PC-9 (cell line): ENCODE results near the gene VWA3A. TPM values are rescaled to one million over a fixed set of nuclear protein-coding genes. Genes with fewer than 3 reads are reported as not detected.
A peak's percentile ranks its signal among the peaks of the same experiment; 100 is the strongest.

Source experiments
- BruUV-seq: library from RNA; stranded (reverse); fragments of 400-500 nt; replicated peaks from 2 replicates; lab custom pipeline; 2021; lab: Mats Ljungman, UMichigan
- CTCF ChIA-PET: fragments of 300-600 bp; sonication (Branson Sonifier 250); formaldehyde crosslinking; loops from one replicate; lab custom pipeline; 2022; ENCODE audit warnings: antibody characterized with exemption; lab: Charles Lee
- POLR2A ChIA-PET: fragments of 300-600 bp; sonication (Branson Sonifier 250); formaldehyde crosslinking; loops from one replicate; lab custom pipeline; 2022; ENCODE audit warnings: antibody characterized with exemption; ENCODE audit not compliant: unreplicated experiment; lab: Charles Lee
- DNase-seq, 2 experiments: peaks; one replicate each; pipeline versions ENCODE4 v3.0.0 to v3.0.0-alpha.2; 2015 to 2022; ENCODE audit warnings: mixed read lengths in 1 of 2
- H2AFZ ChIP-seq: fragments of 200-600 bp; sonication (generic); 2 replicates; pipeline ENCODE4 v1.8.1; 2017; ENCODE audit warnings: antibody characterized with exemption
- H3F3A ChIP-seq: fragments of 200-600 bp; sonication (generic); 2 replicates; pipeline ENCODE4 v1.8.1; 2017; ENCODE audit warnings: antibody characterized with exemption, mild to moderate bottlenecking, low read depth; ENCODE audit not compliant: insufficient read depth
- H3K27ac ChIP-seq: fragments of 200-600 bp; sonication (generic); 2 replicates; pipeline ENCODE4 v1.6.1; 2016; ENCODE audit warnings: mixed run types
- H3K27me3 ChIP-seq: fragments of 200-600 bp; sonication (generic); 2 replicates; pipeline ENCODE4 v1.6.1; 2016; ENCODE audit warnings: low read depth, mixed run types; ENCODE audit not compliant: insufficient read depth
- H3K36me3 ChIP-seq: fragments of 200-600 bp; sonication (generic); 2 replicates; pipeline ENCODE4 v1.6.1; 2016; ENCODE audit warnings: low read depth, mixed run types
- H3K4me1 ChIP-seq: fragments of 200-600 bp; sonication (generic); replicated peaks from 2 replicates; pipeline ENCODE4 v1.6.1; 2016; ENCODE audit warnings: mixed run types; ENCODE audit not compliant: insufficient read depth
- H3K4me2 ChIP-seq: fragments of 200-600 bp; sonication (generic); 2 replicates; pipeline ENCODE4 v1.6.1; 2017; ENCODE audit warnings: mixed run types
- H3K4me3 ChIP-seq: fragments of 200-600 bp; sonication (generic); 2 replicates; pipeline ENCODE4 v1.6.1; 2016; ENCODE audit warnings: mixed run types
- H3K79me2 ChIP-seq: fragments of 200-600 bp; sonication (generic); 2 replicates; pipeline ENCODE4 v1.6.1; 2017; ENCODE audit warnings: low read depth, mixed run types
- H3K9me2 ChIP-seq: fragments of 200-600 bp; sonication (generic); 2 replicates; pipeline ENCODE4 v1.8.1; 2017; ENCODE audit warnings: mild to moderate bottlenecking; ENCODE audit not compliant: insufficient read depth
- H3K9me3 ChIP-seq: fragments of 200-600 bp; sonication (generic); 2 replicates; pipeline ENCODE4 v1.8.1; 2016; ENCODE audit warnings: low read depth; ENCODE audit not compliant: insufficient read depth
- H4K20me1 ChIP-seq: fragments of 200-600 bp; sonication (generic); 2 replicates; pipeline ENCODE4 v1.8.1; 2017; ENCODE audit not compliant: insufficient read depth
- CTCF ChIP-seq: fragments of 200-600 bp; sonication (generic); conservative IDR thresholded peaks from 2 replicates; pipeline ENCODE4 v1.6.1; 2017; ENCODE audit warnings: mixed run types, antibody characterized with exemption, mild to moderate bottlenecking, moderate library complexity
- EZH2 ChIP-seq: fragments of 200-600 bp; sonication (generic); IDR thresholded peaks from 2 replicates; pipeline ENCODE4 v1.8.0; 2017; ENCODE audit warnings: antibody characterized with exemption, low read depth
- intact Hi-C: fragments of 100-400 bp; cut with micrococcal nuclease; formaldehyde crosslinking; loops from one replicate; pipeline ENCODE4 v1.10.0; 2022; ENCODE audit not compliant: unreplicated experiment
- total RNA-seq: library from RNA; stranded (reverse); gene quantifications from 2 replicates; pipeline ENCODE4 v1.2.3, GENCODE V29; 2021

VWA3A gene
- total RNA-seq, 1 experiment from 2014 or later = 0.83 TPM

GRCh38 chr16:22189473-22190080 is 97.2 kb downstream of the VWA3A start:
- Histone ChIP-seq H3K27me3 (no peaks in the 10 kb centered on the region), H3K79me2 (no peaks in the 10 kb centered on the region), H3K9me3 (no peaks in the 10 kb centered on the region), H3K4me1 (peaks cover 19% of the 10 kb centered on the region), H3F3A (peaks cover 11% of the 10 kb centered on the region; the same call in 1 of the 2 replicates), H4K20me1 (no peaks in the 10 kb centered on the region), H3K4me3 (peak overlapping the region; percentile 93), H3K27ac (no peak overlapping the region), H3K36me3 (no peaks in the 10 kb centered on the region), H2AFZ (peak overlapping the region; percentile 98), H3K4me2 (peak overlapping the region; percentile 93), H3K9me2 (no peaks in the 10 kb centered on the region)
- DNase-seq = no peak
- TF ChIP-seq EZH2 (no peak), CTCF (no peak)
- intact Hi-C loops = loop anchor here (1.0 to 10.0 kb wide), 8 partner anchors 17 to 1031 kb away; partner anchors contain the start of genes CDR2, EEF2K, LDAF1 and POLR3E
- POLR2A ChIA-PET = interaction anchor here (0.5 kb wide), 1 partner anchor 18 kb away, joined by 3 read pairs; no protein-coding TSS in a partner anchor
- CTCF ChIA-PET = interaction anchor here (0.9 to 1.8 kb wide), 4 partner anchors 30 to 239 kb away, joined by 4 to 31 read pairs (median 6); no protein-coding TSS in a partner anchor
- BruUV-seq = TSS peak; percentile 62

- POLR2A ChIA-PET = interaction anchor here (0.5 kb wide), 2 partner anchors 18 to 207 kb away, joined by 3 to 18 read pairs; no protein-coding TSS in a partner anchor
- Histone ChIP-seq H3K4me2 (peak overlapping the region; percentile 93), H4K20me1 (no peaks in the 10 kb centered on the region), H3K4me1 (peaks cover 19% of the 10 kb centered on the region), H3K9me2 (no peaks in the 10 kb centered on the region), H3K4me3 (peak overlapping the region; percentile 93), H3F3A (peaks cover 14% of the 10 kb centered on the region; the same call in 1 of the 2 replicates), H3K9me3 (no peaks in the 10 kb centered on the region), H3K36me3 (no peaks in the 10 kb centered on the region), H3K79me2 (no peaks in the 10 kb centered on the region), H3K27ac (no peak overlapping the region), H3K27me3 (no peaks in the 10 kb centered on the region), H2AFZ (peak overlapping the region; percentile 98)
- intact Hi-C loops = loop anchor here (1.0 to 10.0 kb wide), 6 partner anchors 16 to 1031 kb away; partner anchors contain the start of genes CDR2, EEF2K, LDAF1 and POLR3E
- DNase-seq = no peak
- BruUV-seq = no TSS peak
- CTCF ChIA-PET = interaction anchor here (0.9 kb wide), 1 partner anchor 29 kb away, joined by 4 read pairs; no protein-coding TSS in a partner anchor
- TF ChIP-seq EZH2 (no peak), CTCF (no peak)
Measured at GRCh38 chr16:22190081-22190775, 97.9 kb downstream of the VWA3A start.

- Histone ChIP-seq H2AFZ (peak overlapping the region; percentile 90), H3K79me2 (no peaks in the 10 kb centered on the region), H3K4me3 (peak overlapping the region; percentile 77), H3K36me3 (no peaks in the 10 kb centered on the region), H3K9me2 (no peaks in the 10 kb centered on the region), H4K20me1 (no peaks in the 10 kb centered on the region), H3K9me3 (no peaks in the 10 kb centered on the region), H3K4me2 (peak overlapping the region; percentile 89), H3F3A (peaks cover 14% of the 10 kb centered on the region; the same call in 1 of the 2 replicates), H3K4me1 (peaks cover 19% of the 10 kb centered on the region), H3K27me3 (no peaks in the 10 kb centered on the region), H3K27ac (peak overlapping the region; percentile 59)
- TF ChIP-seq EZH2 = no peak
- intact Hi-C loops = loop anchor here (1.0 to 10.0 kb wide), 6 partner anchors 15 to 1032 kb away; partner anchors contain the start of genes CDR2, EEF2K, LDAF1 and POLR3E
- DNase-seq = peak; percentile 94 to 100
- CTCF ChIA-PET = interaction anchor here (0.8 kb wide), 1 partner anchor 16 kb away, joined by 3 read pairs; the partner anchor contains the start of gene EEF2K
- no TSS peak for BruUV-seq
- POLR2A ChIA-PET = interaction anchor here (0.5 to 0.7 kb wide), 4 partner anchors 9 to 233 kb away, joined by 4 to 18 read pairs (median 4); no protein-coding TSS in a partner anchor
Measured at GRCh38 chr16:22190776-22191531, 98.6 kb downstream of the VWA3A start.
